KOPT-K1 (cell line): ENCODE measurements around the gene MCC.
"Not testable (repeated sequence)": the region's sequence is repeated elsewhere in the genome, so short reads cannot be mapped to it uniquely, and the experiment has no call there.

ENCODE experiments used
- H3K27ac ChIP-seq: fragments of 200-600 bp; sonication (generic); 2 replicates; pipeline ENCODE4 v1.5.1; 2016; ENCODE audit warnings: antibody characterized with exemption, mild to moderate bottlenecking, low read depth, low read length; ENCODE audit not compliant: poor library complexity, severe bottlenecking
- H3K36me3 ChIP-seq: fragments of 200-600 bp; sonication (generic); 2 replicates; pipeline ENCODE4 v1.5.1; 2017; ENCODE audit warnings: antibody characterized with exemption, mild to moderate bottlenecking, low read length, moderate library complexity; ENCODE audit not compliant: insufficient read depth
- H3K9me3 ChIP-seq: fragments of 200-600 bp; sonication (generic); 2 replicates; pipeline ENCODE4 v1.5.1; 2017; ENCODE audit warnings: antibody characterized with exemption, low read length, mild to moderate bottlenecking; ENCODE audit not compliant: insufficient read depth, poor library complexity, severe bottlenecking

MCC gene

DNA sequence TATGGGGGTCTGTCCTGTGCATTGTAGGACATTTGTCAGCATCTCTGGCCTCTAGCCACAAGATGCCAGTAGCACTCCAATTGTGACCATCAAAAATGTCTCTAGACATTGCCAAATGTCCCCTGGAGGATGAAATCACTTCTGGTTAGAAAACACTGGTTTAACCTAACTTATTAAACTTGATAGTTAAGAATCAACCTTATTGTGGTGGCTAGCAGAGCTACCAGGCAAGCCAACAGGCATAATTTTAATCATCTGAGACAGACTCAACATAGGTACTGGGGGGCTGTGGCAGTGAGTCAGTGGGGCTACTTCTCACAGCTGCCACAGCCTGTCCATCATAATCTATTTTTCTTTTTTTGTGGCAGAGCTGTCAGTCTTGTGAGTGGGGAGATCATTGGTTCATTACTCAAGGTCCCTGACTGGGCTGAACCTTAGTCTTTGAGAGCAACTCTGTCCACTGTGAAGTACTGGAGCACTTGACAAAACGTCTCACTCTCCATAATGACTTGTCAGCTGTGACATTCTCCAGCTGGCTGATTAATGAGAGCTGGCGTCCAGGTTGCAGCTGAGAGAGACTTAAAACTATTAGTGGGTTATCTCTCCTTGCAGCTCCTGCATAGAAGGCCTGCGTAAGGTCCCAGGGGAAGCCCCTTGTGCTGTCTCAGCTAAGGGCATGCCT, 403.7 kb downstream of the MCC start:
- Histone ChIP-seq H3K27ac (no peak overlapping the region), H3K36me3 (no peaks in the 10 kb centered on the region), H3K9me3 (no peaks in the 10 kb centered on the region)

DNA sequence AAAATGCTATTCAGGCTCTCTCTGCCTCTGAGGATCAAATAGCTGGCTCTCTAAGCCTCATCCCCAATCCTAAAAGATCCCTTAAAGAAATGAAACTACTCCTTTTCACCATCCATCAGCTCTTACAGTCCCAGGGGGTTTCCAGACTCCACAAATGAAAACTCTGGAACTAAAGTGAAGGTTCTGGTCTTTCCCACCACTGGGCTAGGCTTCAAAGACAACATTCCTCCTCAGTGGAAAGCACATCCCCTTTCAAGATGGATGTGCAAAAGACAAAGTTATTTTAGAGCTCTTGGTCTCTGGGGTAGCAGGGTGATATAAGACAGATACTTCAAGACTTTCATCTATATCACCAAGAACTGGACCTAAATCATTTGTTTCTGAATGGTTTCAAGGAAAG, 404.8 kb downstream of the MCC start:
- Histone ChIP-seq H3K9me3 (no peaks in the 10 kb centered on the region), H3K27ac (no peak overlapping the region), H3K36me3 (no peaks in the 10 kb centered on the region)

DNA sequence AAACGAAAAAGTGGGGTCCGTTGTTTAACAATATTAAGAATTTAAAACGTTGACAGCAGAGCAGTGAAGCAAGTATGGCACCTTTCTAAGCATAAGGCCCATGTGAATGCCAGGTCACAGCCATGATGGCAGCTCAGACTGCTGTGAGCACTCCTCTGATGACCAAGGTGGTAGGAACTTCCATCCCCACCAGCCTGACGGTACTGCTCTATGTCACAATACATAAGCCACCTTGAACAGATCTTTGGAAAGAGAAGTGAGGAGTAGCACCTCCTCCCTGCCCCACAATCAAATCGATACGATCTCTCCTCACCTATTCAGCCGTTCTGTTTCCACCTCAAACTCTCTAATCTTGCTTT, 405.7 kb downstream of the MCC start:
- Histone ChIP-seq H3K27ac (no peak overlapping the region), H3K36me3 (no peaks in the 10 kb centered on the region), H3K9me3 (no peaks in the 10 kb centered on the region)

DNA sequence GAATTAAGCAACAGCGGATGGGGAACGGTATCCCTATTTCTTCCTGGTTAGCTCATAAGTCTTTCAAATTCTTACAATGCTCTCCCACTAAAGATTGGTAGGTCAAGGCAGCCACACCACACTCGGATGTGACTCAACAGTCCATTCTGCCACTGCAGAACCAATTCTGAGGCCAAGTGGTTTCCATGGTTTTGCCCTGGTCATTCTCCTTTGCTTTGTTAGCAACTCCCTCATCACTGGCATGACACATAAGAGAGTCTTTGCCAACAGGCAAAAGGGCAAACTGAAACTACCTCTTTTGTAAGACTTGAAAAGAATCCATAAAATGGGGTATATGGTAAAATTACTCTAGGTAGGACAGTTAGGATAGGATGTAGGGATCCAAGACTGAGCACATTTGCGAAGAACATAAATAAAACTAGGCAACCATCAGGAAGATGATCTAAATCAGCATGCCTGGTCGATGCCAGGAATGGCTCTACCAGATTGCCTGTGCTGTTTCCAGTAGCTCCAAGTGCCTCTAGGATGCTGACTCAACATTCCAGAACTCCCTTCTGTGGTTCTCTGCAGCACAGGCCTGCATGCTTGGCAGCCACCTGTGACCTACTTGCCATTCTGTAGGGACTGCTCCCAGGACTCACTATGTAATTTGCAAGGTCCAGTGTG, 406.2 kb downstream of the MCC start:
- Histone ChIP-seq H3K36me3 (no peaks in the 10 kb centered on the region), H3K27ac (no peak overlapping the region), H3K9me3 (no peaks in the 10 kb centered on the region)

DNA sequence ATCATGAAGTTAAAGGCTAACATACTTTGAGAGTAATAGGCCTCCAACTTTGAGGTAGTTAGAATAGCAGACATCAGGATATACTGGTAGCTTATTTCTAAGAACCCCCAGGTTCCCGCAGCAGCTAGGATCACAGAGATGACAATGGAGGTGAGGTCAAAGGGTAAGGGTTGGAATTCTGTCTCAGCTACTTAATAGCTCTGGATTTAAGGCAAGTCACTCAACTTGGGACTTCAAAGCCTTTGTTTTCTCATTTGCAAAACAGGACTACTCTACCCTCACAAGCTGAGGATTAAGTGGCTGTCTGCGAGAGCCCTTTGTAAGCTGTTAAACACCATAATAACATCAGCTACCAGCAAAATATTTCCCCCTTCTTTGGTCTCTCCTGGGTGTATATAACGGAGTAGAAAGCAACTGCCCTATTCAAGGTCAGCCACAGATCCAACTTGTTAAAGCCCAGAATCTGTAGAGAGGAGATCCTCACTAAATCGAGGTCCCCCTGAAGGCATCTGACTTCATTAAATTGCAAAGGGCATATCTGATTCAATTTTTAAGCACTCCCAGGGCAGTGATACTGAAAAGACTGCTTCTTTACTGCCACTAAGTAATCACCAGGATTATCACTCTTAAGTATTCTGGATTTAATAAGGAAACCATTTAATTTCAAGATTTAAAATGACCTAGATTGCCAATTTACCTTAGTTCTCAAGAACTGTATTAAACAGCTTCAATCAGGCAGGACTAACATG, 407.0 kb downstream of the MCC start:
- Histone ChIP-seq H3K36me3 (no peaks in the 10 kb centered on the region), H3K9me3 (peaks cover 1% of the 10 kb centered on the region), H3K27ac (no peak overlapping the region)

DNA sequence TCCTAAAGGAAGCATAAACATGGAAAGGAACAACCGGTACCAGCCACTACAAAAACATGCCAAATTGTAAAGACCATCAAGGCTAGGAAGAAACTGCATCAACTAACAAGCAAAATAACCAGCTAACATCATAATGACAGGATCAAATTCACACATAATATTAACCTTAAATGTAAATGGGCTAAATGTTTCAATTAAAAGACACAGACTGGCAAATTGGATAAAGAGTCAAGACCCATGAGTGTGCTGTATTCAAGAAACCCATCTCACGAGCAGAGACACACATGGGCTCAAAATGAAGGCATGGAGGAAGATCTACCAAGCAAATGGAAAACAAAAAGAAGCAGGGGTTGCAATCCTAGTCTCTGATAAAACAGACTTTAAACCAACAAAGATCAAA, 411.6 kb downstream of the MCC start:
- H3K36me3 ChIP-seq, H3K27ac ChIP-seq, H3K9me3 ChIP-seq: not testable (repeated sequence)

DNA sequence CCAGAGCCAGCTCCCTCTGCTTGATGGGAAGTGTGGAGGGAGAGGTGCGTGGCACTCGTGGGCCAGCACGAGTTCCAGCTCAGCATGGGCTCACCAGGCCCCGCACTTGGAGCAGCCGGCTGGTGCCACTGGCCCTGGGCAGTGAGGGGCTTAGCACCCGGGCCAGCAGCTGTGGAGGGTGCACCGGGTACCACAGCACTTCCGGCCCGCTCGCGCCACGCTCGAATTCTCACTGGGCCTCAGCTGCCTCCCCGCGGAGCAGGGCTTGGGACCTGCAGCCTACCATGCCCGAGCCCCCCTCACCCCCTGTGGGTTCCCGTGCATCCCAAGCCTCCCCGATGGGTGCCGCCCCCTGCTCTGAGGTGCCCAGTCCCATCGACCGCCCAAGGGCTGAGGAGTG, 413.2 kb downstream of the MCC start:
- Histone ChIP-seq H3K9me3 (peaks cover 3% of the 10 kb centered on the region), H3K27ac (no peak overlapping the region), H3K36me3 (no peaks in the 10 kb centered on the region)

DNA sequence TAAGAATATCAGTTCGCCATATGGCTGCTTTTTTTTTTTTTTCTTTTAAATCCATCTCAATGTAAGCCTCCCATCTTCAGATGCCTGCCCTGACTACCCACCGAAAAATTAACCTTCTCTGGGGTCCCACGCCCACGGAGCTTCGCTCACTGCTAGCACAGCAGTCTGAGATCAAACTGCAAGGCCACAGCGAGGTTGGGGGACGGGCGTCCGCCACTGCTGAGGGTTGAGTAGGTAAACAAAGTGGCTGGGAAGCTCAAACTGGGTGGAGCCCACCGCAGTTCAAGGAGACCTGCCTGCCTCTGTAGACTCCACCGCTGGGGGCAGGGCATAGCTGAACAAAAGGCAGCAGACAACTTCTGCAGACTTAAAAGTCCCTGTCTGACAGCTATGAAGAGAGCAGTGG, 414.6 kb downstream of the MCC start:
- H3K9me3 ChIP-seq, H3K27ac ChIP-seq, H3K36me3 ChIP-seq: not testable (repeated sequence)

DNA sequence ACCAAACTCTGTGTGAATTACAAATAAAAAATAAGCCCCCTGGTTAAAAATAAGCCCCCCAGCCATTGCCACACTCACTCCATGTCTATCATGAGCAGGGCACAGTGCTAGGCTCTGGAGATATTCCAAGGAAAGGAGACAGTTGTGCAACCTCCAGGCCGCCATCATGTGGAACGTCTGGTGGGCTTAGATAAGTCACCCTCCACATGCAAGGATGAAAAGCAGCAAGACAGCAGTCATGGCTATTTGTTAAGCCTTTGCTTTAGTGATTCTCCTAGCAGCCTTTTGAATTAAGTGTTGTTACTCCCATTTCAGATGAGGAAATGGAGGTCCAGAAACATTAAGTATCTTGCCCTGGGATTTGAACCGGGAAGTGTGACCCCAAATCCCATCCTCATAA, 416.9 kb downstream of the MCC start:
- Histone ChIP-seq H3K27ac (no peak overlapping the region), H3K36me3 (no peaks in the 10 kb centered on the region), H3K9me3 (peaks cover 3% of the 10 kb centered on the region)

DNA sequence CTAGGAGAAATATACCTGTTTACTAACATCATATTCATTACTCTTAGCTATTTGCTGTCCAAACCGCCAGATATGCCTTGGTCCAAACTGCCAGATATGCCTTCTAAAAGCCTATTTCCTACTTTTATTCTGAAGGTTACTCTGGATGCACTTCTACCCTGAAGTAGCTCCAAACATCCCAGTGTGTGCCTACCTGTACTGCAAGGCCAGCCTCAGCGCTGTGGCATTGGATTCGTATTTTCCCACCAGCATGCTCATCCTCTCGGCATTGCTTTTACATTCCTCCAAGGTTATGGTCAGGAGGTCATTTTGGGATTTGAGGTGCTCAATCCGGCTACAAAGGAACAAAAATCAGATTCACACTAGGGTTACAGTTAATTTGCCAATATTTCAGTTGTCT, 417.4 kb downstream of the MCC start:
- Histone ChIP-seq H3K36me3 (no peaks in the 10 kb centered on the region), H3K27ac (no peak overlapping the region), H3K9me3 (no peaks in the 10 kb centered on the region)

DNA sequence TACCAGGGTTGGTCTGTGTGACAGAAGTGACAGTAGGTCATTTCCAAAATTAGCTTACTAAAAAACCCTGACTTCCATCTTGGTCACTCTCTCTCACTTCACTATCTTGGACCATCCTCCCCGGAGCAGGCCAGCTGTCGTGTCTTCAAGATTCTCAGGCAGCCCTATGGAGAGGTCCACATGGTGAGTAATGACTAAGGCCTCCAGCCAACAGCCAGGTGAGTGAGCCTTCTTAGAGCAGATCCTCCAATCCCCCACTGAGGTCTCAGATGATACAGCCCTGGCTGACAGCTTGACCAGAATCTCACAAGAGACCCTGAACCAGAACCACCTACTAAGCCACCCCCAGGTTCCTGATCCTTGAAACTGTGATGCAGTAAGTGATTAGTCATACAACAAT, 419.7 kb downstream of the MCC start:
- no peak overlapping the region for H3K27ac ChIP-seq
- H3K36me3 ChIP-seq = no peaks in the 10 kb centered on the region
- H3K9me3 ChIP-seq = no peaks in the 10 kb centered on the region

DNA sequence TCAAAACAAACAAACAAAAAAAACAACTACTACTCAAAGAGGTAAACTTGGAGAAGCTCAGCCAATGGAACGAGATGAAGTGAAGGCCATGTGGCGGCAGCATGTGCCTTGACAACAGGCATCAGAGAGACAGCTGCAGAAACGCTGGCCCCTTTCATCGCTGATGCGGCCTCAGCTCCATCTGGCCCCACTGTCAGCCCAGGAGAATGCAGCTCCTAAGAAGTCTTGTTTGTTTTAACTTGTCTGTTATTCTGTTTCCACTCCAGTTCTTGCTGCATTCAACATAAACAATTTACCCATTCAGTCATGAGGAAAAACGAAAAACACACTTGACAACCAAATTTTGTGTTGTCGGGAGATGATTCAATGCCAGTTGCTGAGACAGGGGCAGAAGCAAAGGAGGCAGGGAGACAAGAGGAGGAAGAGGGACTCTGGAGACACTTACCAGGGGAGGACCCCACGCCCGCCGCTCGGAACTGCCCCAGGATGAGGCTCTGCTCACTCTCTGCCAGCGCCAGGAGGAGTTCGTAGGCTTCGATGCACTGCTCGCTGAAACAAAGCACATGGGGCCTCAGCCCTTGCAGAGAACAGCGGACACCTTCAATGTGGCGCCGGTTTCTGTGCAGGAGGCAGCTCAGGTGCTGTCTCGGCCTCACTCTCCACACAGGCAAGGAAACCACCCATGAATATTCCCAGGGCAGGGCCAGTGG, 420.5 kb downstream of the MCC start:
- Histone ChIP-seq H3K27ac (no peak overlapping the region), H3K9me3 (no peaks in the 10 kb centered on the region), H3K36me3 (no peaks in the 10 kb centered on the region)

DNA sequence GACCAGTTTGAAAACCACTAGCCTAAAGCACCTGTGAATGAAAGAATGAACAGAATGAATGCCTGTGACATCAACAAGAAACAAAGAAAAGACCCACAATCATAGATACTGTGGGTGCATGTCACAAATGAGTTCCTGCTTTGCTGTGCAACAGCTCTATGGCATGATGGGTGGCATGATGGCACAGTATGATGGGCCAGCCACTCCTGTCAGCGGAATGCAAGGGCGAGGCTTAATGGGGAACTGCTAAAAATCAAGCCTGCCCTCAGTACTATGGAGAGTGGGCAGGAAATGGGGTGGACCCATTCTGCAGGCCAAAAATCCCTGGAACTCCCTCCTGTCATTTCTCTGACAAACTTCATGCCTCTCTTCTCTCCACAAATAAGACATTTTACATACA, 422.6 kb downstream of the MCC start:
- Histone ChIP-seq H3K36me3 (no peaks in the 10 kb centered on the region), H3K27ac (no peak overlapping the region)

DNA sequence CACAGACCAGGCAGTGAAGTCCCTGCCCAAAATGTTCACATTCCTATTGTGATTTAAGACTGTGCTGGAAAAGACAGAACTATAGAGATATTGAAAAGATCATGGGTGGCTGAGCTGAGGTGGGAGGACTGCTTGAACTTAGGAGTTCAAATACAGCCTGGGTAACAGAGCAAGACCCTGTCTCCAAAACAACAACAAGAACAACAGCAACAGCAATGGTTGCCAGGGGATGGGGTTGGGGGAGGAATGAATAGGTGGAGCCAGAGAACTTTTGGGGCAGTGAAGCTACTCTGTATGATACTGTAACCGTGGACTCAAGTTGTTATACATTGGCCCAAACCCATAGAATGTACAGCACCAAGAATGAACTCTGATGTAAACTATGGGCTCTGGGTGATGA, 423.4 kb downstream of the MCC start:
- Histone ChIP-seq H3K36me3 (no peaks in the 10 kb centered on the region), H3K27ac (no peak overlapping the region), H3K9me3 (no peaks in the 10 kb centered on the region)

More for the DNA sequence above, 422.6 kb downstream of the MCC start:
- no peaks in the 10 kb centered on the region for H3K9me3 ChIP-seq

DNA sequence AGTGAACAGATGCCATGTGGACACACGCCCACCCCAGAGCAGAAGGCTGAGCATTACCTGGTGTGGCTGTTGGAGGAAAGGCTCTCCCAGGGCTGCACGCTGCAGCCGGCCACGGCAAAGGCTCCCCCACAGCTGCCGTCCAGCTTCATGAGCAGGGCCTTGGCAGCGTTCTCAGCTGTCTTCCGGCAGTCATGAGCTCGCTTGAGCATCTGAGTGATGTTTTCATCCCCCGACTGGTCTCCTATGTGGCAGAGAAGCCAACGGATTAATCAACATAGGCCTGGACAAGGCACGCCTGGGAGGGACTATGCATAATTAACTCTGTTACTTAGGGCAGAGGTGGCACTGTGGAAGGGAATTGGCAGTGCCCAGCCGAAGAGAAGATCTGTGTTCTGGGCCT, 424.3 kb downstream of the MCC start:
- Histone ChIP-seq H3K36me3 (no peaks in the 10 kb centered on the region), H3K27ac (no peak overlapping the region), H3K9me3 (no peaks in the 10 kb centered on the region)
